Jurkat, Clone E6-1 (cell line): Measurements from ENCODE around the gene OR7C2.

ENCODE experiments used
- DNase-seq: peaks from one replicate; pipeline ENCODE4 v3.0.0-alpha.2; 2011; ENCODE audit warnings: low read depth, low spot score
- H3K4me3 ChIP-seq: 2 replicates; pipeline ENCODE4 v1.5.1; 2011; ENCODE audit warnings: mild to moderate bottlenecking, low read length, control low read depth, moderate library complexity

OR7C2 gene

GRCh38 chr19:14974488-14974887 is 33.2 kb downstream of the OR7C2 start:
- DNase-seq = no peak
- no peak overlapping the region for H3K4me3 ChIP-seq

- no peak for DNase-seq
- no peak overlapping the region for H3K4me3 ChIP-seq
Observed at GRCh38 chr19:14977128-14977527, 35.8 kb downstream of the OR7C2 start.

- H3K4me3 ChIP-seq = no peak overlapping the region
- no peak for DNase-seq
Observed at GRCh38 chr19:14978161-14978776, 37.0 kb downstream of the OR7C2 start.

GRCh38 chr19:14979476-14980255 is 38.4 kb downstream of the OR7C2 start, which contains the start of gene SLC1A6:
TSS of gene SLC1A6 (minus strand) at chr19:14979864. CDS start at chr19:14972910, 6,954 bp downstream.
- no peak within 1 kb of the TSS for H3K4me3 ChIP-seq
- DNase-seq = no peak

- no peak overlapping the region for H3K4me3 ChIP-seq
- no peak for DNase-seq
Observed at GRCh38 chr19:14985133-14985532, 43.8 kb downstream of the OR7C2 start.
